Adrenal gland (tissue), 12 donors: ENCODE measurements around the gene TMEM213. TPM values are rescaled to one million over a fixed set of nuclear protein-coding genes. Genes with fewer than 3 reads are reported as not detected.
"Not testable (repeated sequence)": the region's sequence is repeated elsewhere in the genome, so short reads cannot be mapped to it uniquely, and the experiment has no call there.

ENCODE experiments used
- DNase-seq, 7 donors: peaks; one replicate each; pipeline ENCODE4 v3.0.0-alpha.2; 2019 to 2020
- H3K27ac ChIP-seq, 5 donors: fragments of 200-600 bp; sonication (generic) in 4 of 5; 1 replicate in 3 of 5; 2 replicates in 2 of 5; pipeline versions ENCODE4 v1.5.1 to v1.8.0; 2016 to 2020; ENCODE audit warnings: mild to moderate bottlenecking in 1 of 5
- H3K27me3 ChIP-seq: fragments of 200-600 bp; 2 replicates; pipeline ENCODE4 v1.8.0; 2021
- H3K36me3 ChIP-seq, 2 donors: fragments of 200-600 bp; replicated peaks in 1 of 2; 1 replicate in 1 of 2; 2 replicates in 1 of 2; pipeline versions ENCODE4 v1.5.1 to v1.8.0; 2018 to 2022
- H3K4me1 ChIP-seq, 2 donors: fragments of 200-600 bp; replicated peaks in 1 of 2; 1 replicate in 1 of 2; 2 replicates in 1 of 2; pipeline versions ENCODE4 v1.5.1 to v1.8.0; 2018 to 2021
- H3K4me3 ChIP-seq, 4 donors: fragments of 200-600 bp; sonication (generic) in 3 of 4; one replicate each; pipeline ENCODE4 v1.5.1; 2016 to 2018
- H3K9me3 ChIP-seq, 3 donors: fragments of 200-600 bp; sonication (generic) in 1 of 3; replicated peaks in 1 of 3; 1 replicate in 2 of 3; 2 replicates in 1 of 3; pipeline versions ENCODE4 v1.5.1 to v1.8.0; 2016 to 2021
- CTCF ChIP-seq, 6 experiments: fragments of 450-650 bp in 4 of 6; fragments of 200-600 bp in 2 of 6; sonication (generic) in 1 of 6; IDR thresholded peaks; 1 replicate in 5 of 6; 2 replicates in 1 of 6; pipeline versions ENCODE4 v1.5.1 to v1.8.0; 2016 to 2021; ENCODE audit warnings: antibody characterized with exemption in 6 of 6, mild to moderate bottlenecking in 2 of 6, moderate library complexity in 1 of 6
- POLR2A ChIP-seq, 2 donors: fragments of 450-650 bp; IDR thresholded peaks; one replicate each; pipeline ENCODE4 v1.6.1; 2017; ENCODE audit warnings: antibody characterized with exemption in 2 of 2, mild to moderate bottlenecking in 2 of 2, moderate library complexity in 1 of 2
- WGBS, 4 donors: extraction: QIAGEN DNeasy Blood & Tissue Kit in 2 of 4; methylation state at CpG; one replicate each; pipeline versions ENCODE4 v1.1.5 to v1.1.7; 2013 to 2017; 5-methylcytosine and 5-hydroxymethylcytosine counted together
- intact Hi-C, 2 donors: fragments of 100-400 bp; cut with DNase I; formaldehyde crosslinking; loops; one replicate each; pipeline versions ENCODE4 v1.14.1 to v1.15.0; 2022 to 2023
- polyA plus RNA-seq, 3 donors: library from polyadenylated mRNA; stranded (reverse); fragments of 200-250 nt in 2 of 3; fragments of 350-450 nt in 1 of 3; fragmentation: Illumina TruSeq in 1 of 3; extraction: RNeasy Lipid Tissue Mini Kit (QIAGEN cat#74804) in 1 of 3; gene quantifications; one replicate each; pipeline ENCODE4 v1.2.3, GENCODE V29; 2013 to 2014
- total RNA-seq, 9 donors: library from RNA; depleted of rRNA in 4 of 9; stranded (reverse); fragments of >200 nt in 4 of 9; fragments of 120-200 nt in 1 of 9; fragmentation: NEBNext Ultra II Directional in 1 of 9; extraction: Animal tissue kit (Norgen Biotek cat#: 25700) in 1 of 9; gene quantifications; one replicate each; pipeline versions ENCODE4 v1.1.0 to v1.2.4, GENCODE V29; 2013 to 2023
- donor health status: healthy with polysubstance abuse.
- donor health status: Bipolar disorder and iron deficiency.
- donor health status: DM: yes; HTN: yes; CAD: no.
- donor health status: DM: no; HTN: no; CAD: no.
- donor health status: DM: no; HTN: no; CAD: no.
- donor health status: DM: yes; HTN: yes; CAD: no.

TMEM213 gene
- total and polyA plus RNA-seq, 12 donors: not detected

DNA sequence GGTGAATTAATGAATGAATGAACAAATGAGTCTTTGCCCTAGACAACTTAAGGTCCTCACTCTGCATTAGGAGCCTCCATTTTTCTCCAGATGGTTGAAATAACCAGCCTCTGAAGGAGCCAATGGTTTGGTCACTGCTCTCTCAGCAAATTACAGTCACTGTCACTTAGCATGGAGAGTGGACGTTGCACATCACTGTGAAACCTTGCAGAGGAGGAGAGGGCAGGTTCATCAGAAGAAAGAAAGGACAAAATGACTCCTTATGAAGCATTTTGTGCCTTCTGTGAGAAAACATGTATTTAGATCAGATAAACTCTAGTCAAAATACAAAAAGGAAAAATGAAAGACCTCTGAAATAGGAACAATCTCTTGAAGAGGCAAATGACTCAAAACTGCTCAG is 6.8 kb downstream of the TMEM213 start:
- no peaks in the 10 kb centered on the region for H3K36me3 ChIP-seq
- no peak overlapping the region for H3K4me3 ChIP-seq
- intact Hi-C loops: no loop called here
- no peak overlapping the region for H3K27ac ChIP-seq
- no peaks in the 10 kb centered on the region for H3K4me1 ChIP-seq
- no peaks in the 10 kb centered on the region for H3K9me3 ChIP-seq
- no peaks in the 10 kb centered on the region for H3K27me3 ChIP-seq
- 78 to 93% (median 85%) methylated on average over 1 of the region's 1 CpG for WGBS, 4 donors
- DNase-seq: no peak
- TF ChIP-seq POLR2A (IDR thresholded peaks at IDR 0.05) (no peak), CTCF (IDR thresholded peaks at IDR 0.05) (no peak)

DNA sequence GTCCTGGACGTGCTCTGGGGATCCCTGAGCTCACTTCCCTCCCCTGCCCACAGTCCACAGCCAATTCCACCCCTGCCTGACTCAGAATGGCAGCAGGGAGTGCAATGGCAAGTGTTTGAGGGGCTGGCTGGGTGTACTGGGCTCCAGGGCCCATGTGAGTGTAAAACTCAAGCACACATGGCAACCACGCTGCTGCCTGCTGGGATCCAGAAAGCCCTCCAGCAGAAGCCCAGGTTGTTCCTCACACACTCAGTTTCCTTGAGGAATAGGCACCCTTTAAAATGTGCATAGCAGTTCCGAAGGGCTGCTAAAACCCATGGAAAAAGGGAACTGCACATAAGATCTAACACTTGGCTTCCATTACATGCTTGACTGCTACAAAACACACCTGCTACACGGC is 11.6 kb downstream of the TMEM213 start:
- H3K4me1 ChIP-seq: no peaks in the 10 kb centered on the region
- H3K36me3 ChIP-seq: no peaks in the 10 kb centered on the region
- WGBS, 4 donors: 85 to 94% (median 89%) methylated on average over 3 to 4 of the region's 4 CpGs
- DNase-seq: no peak
- intact Hi-C loops: no loop called here
- H3K4me3 ChIP-seq: no peak overlapping the region
- H3K9me3 ChIP-seq: no peaks in the 10 kb centered on the region
- TF ChIP-seq CTCF (IDR thresholded peaks at IDR 0.05): no peak
- TF ChIP-seq POLR2A (IDR thresholded peaks at IDR 0.05): no peak
- H3K27me3 ChIP-seq: no peaks in the 10 kb centered on the region
- no peak overlapping the region for H3K27ac ChIP-seq

DNA sequence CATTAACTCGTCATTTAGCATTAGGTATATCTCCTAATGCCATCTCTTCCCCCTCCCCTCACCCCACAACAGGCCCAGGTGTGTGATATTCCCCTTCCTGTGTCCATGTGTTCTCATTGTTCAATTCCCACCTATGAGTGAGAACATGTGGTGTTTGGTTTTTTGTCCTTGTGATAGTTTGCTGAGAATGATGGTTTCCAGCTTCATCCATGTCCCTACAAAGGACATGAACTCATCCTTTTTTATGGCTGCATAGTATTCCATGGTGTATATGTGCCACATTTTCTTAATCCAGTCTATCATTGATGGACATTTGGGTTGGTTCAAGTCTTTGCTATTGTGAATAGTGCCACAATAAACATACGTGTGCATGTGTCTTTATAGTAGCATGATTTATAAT is 13.5 kb downstream of the TMEM213 start:
- 82 to 100% (median 88%) methylated on average over 1 to 2 of the region's 2 CpGs for WGBS, 4 donors
- H3K27ac ChIP-seq: not testable (repeated sequence)

DNA sequence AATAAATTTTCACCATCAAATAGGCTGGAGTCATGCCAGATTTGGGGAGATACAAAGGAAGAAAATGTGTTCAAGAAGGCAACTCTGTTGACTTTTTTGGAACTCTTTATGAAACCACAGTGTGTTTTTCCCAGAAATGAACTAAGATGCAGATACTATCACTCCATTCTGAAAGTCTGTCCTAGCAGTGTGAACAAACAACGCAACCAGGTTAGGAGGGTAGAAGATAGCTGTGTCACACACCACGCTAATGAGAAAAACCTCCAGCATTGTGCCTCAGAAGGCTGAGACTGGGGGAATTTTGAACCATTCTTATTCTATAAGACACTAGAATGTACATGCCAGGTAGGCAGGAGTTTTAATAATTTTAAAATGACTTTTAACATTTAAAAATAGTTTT is 16.2 kb downstream of the TMEM213 start:
- intact Hi-C loops: no loop called here
- Histone ChIP-seq H3K36me3 (no peaks in the 10 kb centered on the region), H3K27me3 (no peaks in the 10 kb centered on the region), H3K4me1 (no peaks in the 10 kb centered on the region), H3K4me3 (no peak overlapping the region), H3K27ac (no peak overlapping the region), H3K9me3 (no peaks in the 10 kb centered on the region)
- no peak for DNase-seq
- TF ChIP-seq CTCF (IDR thresholded peaks at IDR 0.05): no peak
- 68 to 81% (median 71%) methylated on average over 2 of the region's 2 CpGs for WGBS, 4 donors

More for the DNA sequence above, 13.5 kb downstream of the TMEM213 start:
- H3K4me3 ChIP-seq, DNase-seq, H3K9me3 ChIP-seq, H3K27me3 ChIP-seq, H3K4me1 ChIP-seq, intact Hi-C loops, H3K36me3 ChIP-seq: not testable (repeated sequence)

DNA sequence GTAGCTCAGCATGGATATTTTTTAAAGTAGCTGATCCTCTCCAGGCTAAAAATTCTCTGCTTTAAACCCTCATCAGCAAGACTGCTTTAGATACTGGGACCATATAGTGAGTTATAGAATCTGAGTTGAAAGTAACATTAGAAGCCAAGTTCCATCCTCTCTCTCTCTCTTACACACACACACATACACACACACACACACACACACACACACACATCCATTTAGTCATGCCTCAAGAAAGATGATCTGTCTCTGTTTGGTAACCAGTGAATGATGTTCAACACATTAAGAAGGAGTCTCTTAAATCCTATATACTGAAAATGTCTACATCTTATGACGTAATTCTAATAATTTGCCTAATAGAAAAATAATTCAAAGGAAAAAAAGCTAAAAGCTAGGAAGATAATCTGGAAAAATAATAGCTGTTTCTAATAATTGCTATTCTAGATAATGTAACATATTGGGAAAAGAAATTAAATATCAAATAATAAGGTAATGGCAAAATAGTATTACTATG is 17.1 kb downstream of the TMEM213 start:
- Histone ChIP-seq H3K4me1 (no peaks in the 10 kb centered on the region), H3K27ac (no peak overlapping the region), H3K27me3 (no peaks in the 10 kb centered on the region), H3K4me3 (no peak overlapping the region), H3K9me3 (no peaks in the 10 kb centered on the region), H3K36me3 (no peaks in the 10 kb centered on the region)
- intact Hi-C loops: no loop called here
- 65 to 74% (median 69%) methylated on average over 1 of the region's 1 CpG for WGBS, 4 donors
- no peak for DNase-seq
- TF ChIP-seq CTCF (IDR thresholded peaks at IDR 0.05) (no peak), POLR2A (IDR thresholded peaks at IDR 0.05) (no peak)
